AG04450 (cell line): ENCODE results near the gene TLE4. TPM values are rescaled to one million over a fixed set of nuclear protein-coding genes. Genes with fewer than 3 reads are reported as not detected.

Experiments used
- CTCF ChIA-PET: fragments of 300-600, 350-600 bp; formaldehyde crosslinking; extraction: SDS; loops from one replicate; lab custom pipeline; 2022; ENCODE audit warnings: antibody characterized with exemption, inconsistent platforms; lab: Charles Lee
- POLR2A ChIA-PET: fragments of 350-600 bp; formaldehyde crosslinking; extraction: SDS; loops from one replicate; lab custom pipeline; 2021; ENCODE audit warnings: antibody characterized with exemption, inconsistent platforms; lab: Yijun Ruan, JAX
- DNase-seq: peaks from one replicate; pipeline ENCODE4 v3.0.0-alpha.2; 2011; ENCODE audit warnings: low read depth, low spot score
- H3K27ac ChIP-seq: one replicate; pipeline ENCODE4 v1.5.1; 2012; ENCODE audit warnings: low read depth, low read length, control low read depth
- H3K27me3 ChIP-seq: one replicate; pipeline ENCODE4 v1.6.0; 2012; ENCODE audit warnings: low read length; ENCODE audit not compliant: control insufficient read depth, insufficient read depth
- H3K4me3 ChIP-seq: 2 replicates; pipeline ENCODE4 v1.5.1; 2011; ENCODE audit warnings: mild to moderate bottlenecking, low read depth, low read length, control low read depth
- H3K9me3 ChIP-seq: 2 replicates; pipeline ENCODE4 v1.5.1; 2012; ENCODE audit warnings: low read length; ENCODE audit not compliant: control insufficient read depth, insufficient read depth
- polyA plus RNA-seq: library from polyadenylated mRNA; depleted of rRNA; stranded (reverse); fragments of >200 nt; gene quantifications from 2 replicates; pipeline ENCODE4 v1.2.3, GENCODE V29; 2011
- TF ChIP-seq, protein P1 (sequence below): IDR thresholded peaks from 2 replicates; pipeline ENCODE4 v1.5.1; 2011; ENCODE audit warnings: low read depth, low read length, control low read depth, inconsistent platforms

The TLE4 gene
- polyA plus RNA-seq, 1 experiment: 53.4 TPM

DNA sequence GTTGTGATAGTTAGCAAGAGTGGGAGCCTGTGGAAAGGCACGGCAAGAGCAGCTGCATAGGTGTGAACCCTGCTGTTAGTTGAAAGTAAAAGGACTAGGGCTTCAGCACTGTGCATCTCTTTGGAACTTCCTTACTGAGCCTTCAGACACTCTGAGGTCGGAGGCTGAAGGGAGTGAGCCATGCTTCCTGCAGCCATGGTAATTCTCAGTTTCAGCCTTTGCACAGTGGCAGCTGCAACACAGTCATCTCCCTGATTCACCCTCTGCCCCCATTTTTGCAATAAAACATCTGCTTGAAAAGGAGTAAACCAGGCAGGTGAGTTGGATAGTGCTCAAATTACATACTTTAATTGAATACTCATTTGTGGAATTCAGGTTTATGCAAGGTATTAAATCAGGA lies 6.5 kb upstream of the TLE4 start:
- TF ChIP-seq, protein P1, sequence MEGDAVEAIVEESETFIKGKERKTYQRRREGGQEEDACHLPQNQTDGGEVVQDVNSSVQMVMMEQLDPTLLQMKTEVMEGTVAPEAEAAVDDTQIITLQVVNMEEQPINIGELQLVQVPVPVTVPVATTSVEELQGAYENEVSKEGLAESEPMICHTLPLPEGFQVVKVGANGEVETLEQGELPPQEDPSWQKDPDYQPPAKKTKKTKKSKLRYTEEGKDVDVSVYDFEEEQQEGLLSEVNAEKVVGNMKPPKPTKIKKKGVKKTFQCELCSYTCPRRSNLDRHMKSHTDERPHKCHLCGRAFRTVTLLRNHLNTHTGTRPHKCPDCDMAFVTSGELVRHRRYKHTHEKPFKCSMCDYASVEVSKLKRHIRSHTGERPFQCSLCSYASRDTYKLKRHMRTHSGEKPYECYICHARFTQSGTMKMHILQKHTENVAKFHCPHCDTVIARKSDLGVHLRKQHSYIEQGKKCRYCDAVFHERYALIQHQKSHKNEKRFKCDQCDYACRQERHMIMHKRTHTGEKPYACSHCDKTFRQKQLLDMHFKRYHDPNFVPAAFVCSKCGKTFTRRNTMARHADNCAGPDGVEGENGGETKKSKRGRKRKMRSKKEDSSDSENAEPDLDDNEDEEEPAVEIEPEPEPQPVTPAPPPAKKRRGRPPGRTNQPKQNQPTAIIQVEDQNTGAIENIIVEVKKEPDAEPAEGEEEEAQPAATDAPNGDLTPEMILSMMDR: no peak
- CTCF ChIA-PET: interaction anchor here (2.1 kb wide), 1 partner anchor 436 kb away, joined by 7 read pairs; no protein-coding TSS in a partner anchor
- DNase-seq: no peak
- H3K4me3 ChIP-seq: no peak overlapping the region
- POLR2A ChIA-PET: no interaction called here
- H3K9me3 ChIP-seq: no peaks in the 10 kb centered on the region
- no peak overlapping the region for H3K27ac ChIP-seq
- no peaks in the 10 kb centered on the region for H3K27me3 ChIP-seq

DNA sequence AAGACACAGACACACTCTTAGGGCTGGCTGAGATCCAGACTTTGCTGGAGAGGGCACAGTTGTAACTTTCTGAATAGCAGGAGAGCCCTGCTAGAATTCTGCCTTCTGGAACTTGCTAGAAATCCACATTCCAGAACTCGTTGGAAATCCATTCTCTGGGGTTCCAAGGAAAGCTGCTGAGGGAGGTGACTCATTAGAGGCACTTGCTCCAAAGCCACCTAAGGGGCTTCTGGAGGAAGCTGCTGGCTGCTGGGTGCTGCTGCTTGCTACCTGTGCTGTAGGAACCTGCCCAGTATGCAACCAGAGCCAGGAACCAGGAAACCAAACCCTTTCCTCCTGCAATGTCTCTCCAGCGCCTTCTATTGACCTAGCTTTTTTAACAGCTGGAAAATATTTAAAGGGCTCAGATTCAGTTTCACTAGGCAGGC lies 4.1 kb upstream of the TLE4 start:
- Histone ChIP-seq H3K27me3 (no peaks in the 10 kb centered on the region), H3K4me3 (no peak overlapping the region), H3K9me3 (no peaks in the 10 kb centered on the region), H3K27ac (no peak overlapping the region)
- ChIA-PET CTCF (interaction anchor here (0.5 to 2.9 kb wide), 4 partner anchors 74 to 1128 kb away, joined by 3 to 7 read pairs (median 4); no protein-coding TSS in a partner anchor), POLR2A (no interaction called here)
- no peak for DNase-seq
- TF ChIP-seq, protein P1: peak; percentile 7; the same call in 1 of the 2 replicates

DNA sequence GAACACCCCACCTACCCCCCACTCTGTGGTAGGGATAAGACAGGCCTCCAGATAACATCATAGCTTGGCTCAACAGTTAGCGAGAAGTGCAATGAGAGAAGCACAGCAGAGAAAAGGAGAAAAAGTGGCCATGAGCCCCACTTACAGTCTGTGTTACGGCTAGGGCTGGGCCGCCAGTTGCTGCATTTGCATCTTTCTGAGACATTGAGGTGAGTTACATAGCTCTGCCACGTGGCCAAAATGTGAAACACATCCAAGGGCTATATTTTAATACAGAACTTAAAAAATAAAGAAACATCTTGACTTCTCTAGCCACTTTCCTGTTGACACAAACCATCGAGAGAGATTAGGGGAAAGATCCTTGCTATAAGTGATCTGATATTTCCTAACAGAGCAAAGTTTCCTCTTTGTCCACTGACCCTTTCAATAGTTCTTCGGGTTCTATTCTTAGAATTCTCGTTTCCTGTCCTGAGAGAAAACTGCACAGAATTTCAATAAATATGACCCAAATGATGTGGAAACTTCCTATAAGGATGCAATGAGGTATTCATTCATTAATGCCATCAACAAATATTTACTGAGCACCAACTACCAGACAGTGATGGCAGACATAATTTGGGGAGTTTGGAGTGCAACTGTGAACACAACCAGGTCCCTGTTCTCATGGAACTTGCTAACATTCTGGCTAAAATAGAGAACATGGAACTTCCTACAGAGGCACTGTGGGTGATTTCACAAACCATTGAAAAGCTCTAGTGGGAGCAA lies 3.2 kb upstream of the TLE4 start:
- Histone ChIP-seq H3K27me3 (no peaks in the 10 kb centered on the region), H3K9me3 (no peaks in the 10 kb centered on the region), H3K4me3 (no peak overlapping the region), H3K27ac (no peak overlapping the region)
- CTCF ChIA-PET: interaction anchor here (0.7 to 2.9 kb wide), 3 partner anchors 9 to 1129 kb away, joined by 3 to 7 read pairs (median 3); no protein-coding TSS in a partner anchor
- no peak for DNase-seq
- POLR2A ChIA-PET: interaction anchor here (0.6 kb wide), 1 partner anchor 10 kb away, joined by 3 read pairs; no protein-coding TSS in a partner anchor
- TF ChIP-seq, protein P1: no peak

DNA sequence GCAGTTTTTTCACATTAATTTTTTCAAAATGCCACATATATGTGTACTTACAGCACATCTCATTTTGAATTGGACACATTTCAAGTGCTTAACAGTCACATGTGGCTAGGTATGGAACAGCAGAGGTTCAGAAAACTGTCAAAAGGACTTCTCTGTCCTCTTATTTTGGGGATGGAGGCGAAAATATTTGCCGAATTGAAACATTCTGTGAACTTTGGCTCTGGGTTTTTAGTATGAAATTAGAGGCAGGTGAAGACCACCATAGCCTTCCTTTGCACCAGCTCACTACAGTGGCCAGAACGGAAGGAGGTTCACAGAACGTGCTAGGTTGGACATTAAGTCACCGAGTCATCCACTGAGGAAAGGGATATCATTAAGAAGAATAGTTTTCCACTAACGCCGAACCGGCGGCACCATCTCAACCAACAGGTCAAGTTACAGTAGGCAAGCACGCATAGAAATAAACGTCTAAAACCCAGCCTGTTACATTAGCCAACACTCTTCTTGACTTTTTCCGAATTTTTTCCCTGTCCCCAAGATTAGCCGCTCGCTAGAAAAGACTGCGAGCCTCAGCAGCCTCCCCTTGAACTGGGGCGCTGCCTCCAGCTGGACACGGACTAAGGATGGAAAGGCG lies 1.8 kb upstream of the TLE4 start:
- ChIA-PET CTCF (interaction anchor here (0.7 to 1.1 kb wide), 4 partner anchors 9 to 699 kb away, joined by 3 to 8 read pairs (median 6); no protein-coding TSS in a partner anchor), POLR2A (interaction anchor here (0.6 kb wide), 1 partner anchor 787 kb away, joined by 6 read pairs; no protein-coding TSS in a partner anchor)
- H3K4me3 ChIP-seq: peak overlapping the region; percentile 78
- H3K9me3 ChIP-seq: no peaks in the 10 kb centered on the region
- H3K27ac ChIP-seq: peak overlapping the region; percentile 83
- TF ChIP-seq, protein P1: no peak
- DNase-seq: no peak
- no peaks in the 10 kb centered on the region for H3K27me3 ChIP-seq
